Right hindlimb (tissue), 1 donor: ENCODE data around the gene CHCHD6.

Experiments
- DNase-seq: peaks from one replicate; pipeline ENCODE4 v3.0.0-alpha.2; 2018

The CHCHD6 gene

DNA sequence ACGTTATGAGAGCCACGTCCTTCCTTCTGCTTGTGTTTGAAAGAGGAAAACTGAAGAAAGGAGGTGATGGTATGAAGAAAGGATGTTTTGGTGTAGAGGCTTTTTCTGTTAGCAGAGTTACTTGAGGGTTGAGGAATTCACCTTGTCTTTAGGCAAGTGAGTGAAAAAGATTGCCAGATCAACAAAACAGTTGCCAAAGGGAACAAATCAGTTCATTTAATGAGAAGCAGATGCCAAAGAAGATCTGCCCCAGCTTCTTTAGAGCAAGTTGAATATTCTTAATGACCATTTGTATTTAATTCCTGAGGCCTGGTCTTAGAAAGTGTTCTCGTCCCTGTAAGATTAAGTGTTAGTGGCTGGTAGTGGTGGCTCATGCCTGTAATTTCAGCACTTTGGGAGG is 2.6 kb downstream of the CHCHD6 start:
- no peak for DNase-seq

DNA sequence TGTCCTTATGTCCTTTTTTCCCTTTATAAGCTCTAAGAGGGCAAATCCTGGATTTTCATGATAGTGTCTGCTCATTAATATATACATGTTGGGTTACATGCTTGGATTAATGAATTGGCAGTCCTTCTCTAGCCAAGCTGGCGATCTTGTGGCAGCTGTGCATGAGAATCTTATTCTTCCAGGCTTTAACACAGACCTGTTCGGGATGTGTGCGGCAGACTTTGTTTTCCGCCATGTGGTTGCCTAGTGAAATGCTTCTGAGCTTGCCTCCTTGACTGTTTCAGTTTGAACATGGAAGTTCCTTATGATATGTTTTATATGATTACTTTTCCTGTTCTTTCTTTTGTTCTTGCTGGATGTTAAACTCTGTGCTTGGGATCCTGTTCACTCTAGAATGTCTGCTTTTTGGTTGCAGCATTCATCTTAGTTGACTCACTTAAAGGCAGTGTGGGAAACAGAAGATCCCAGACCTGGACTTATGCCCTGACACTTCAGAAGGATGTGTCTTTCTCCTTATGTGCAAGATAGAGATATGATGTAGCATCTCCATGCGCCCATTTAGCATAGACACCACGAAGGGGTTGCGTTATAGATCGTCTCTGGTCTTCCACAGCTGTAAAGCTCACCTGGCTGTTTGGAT is 7.2 kb downstream of the CHCHD6 start:
- DNase-seq: no peak

DNA sequence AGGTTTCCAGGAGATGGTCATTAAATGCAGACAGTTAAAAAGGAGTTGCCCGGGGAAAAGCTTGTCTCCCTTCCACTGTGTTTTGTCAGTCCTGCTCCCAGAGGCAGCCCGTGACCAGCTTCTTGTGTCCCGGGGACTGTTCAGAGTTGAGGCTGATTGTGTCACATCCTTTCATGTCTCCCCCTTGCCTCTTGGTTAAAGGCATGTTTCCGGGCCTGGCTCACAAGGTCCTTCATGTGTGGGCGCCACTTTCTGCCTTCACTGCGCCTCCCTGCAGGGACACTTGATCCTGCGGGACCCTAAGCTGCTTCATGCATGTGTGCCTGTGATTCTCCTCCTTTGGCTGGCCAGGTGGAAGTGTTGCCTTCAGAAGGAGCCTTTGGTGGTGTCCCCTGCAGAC is 9.2 kb downstream of the CHCHD6 start:
- DNase-seq: no peak

DNA sequence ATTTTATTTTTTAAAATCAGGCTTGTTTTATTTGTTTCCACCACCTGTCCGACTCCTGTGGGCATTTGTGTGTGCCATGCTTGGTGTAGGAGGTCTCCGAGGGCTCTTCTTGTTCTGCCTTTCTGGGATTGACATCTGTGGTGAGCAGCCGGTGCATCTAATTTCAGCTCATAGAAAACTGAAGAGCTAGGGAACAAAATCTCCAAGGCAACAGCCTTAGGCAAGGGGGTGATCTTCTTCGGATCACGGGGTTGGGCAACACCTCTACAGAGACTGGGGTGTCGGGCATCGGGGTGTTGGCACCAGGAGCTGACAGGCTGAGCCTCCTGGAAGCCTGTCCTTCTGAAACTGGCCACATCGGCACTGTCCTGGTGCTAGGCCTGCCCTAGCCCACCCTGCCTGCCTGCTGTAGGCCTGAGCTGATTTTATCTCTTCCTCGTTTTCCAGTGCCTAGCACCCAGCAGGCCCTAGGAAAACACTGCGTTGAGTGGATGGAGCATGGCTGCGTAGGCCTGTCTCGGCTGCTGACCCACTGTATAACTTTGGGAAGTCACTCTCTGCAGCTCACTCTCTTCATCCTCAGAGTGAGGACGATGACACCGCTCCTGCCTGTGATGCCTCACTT is 10.3 kb downstream of the CHCHD6 start:
- no peak for DNase-seq

DNA sequence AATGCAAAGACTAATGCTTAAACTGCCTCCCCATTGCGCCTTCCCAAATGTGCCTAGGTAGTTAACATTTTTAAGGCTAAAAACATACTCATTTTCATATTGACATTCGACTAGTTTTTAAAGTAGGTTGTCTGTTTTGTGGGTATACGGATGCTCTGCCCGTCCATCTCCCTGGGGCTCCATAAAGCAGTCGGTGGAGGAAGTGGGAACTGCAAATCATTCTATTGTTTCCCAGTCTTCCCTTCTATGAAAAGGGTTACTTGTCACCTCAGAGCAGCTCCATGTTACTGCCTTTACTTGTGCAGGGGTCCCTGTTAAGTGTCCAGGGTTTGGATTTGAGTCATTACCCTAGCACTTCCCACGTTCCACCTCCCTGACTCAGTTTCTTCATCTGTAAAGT is 10.9 kb downstream of the CHCHD6 start:
- DNase-seq: no peak

DNA sequence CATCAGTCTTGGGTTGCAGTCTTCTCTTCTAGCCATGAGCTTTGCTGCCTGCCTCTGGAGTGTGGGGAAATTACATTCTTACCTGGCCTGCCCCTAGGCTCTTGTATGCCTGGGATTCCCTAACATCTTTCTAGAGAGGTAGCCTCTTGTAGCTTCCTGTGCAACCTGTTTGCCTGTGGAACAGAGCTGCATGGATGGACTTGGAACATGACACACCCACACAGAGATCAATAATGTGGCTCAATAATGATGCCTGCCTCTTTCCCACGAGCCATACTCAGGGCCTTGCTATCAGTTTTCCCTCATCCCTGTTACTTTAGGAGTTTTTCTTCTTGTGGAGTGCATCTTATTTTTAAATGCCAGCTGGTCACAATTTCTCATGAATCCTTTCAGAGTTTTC is 11.4 kb downstream of the CHCHD6 start:
- no peak for DNase-seq

DNA sequence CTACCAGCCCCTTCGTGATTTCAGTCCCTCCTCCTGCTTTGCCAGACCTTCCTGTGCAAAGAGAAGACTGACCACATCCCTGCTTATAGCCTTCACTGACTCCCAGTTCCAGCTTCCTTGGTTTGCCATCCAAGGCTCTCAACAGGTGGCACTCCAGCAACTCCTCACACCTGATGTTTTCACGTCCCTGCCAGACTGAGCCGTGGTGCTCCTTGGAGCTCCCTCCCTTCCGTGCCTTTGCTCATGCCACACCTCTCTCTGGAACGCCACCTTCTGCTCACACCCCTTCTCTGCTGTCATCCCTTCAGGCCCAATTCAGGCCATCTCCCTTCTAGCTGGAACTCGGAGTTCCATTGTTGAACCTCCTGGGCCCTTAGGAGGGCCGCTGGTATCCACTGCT is 12.0 kb downstream of the CHCHD6 start:
- no peak for DNase-seq

DNA sequence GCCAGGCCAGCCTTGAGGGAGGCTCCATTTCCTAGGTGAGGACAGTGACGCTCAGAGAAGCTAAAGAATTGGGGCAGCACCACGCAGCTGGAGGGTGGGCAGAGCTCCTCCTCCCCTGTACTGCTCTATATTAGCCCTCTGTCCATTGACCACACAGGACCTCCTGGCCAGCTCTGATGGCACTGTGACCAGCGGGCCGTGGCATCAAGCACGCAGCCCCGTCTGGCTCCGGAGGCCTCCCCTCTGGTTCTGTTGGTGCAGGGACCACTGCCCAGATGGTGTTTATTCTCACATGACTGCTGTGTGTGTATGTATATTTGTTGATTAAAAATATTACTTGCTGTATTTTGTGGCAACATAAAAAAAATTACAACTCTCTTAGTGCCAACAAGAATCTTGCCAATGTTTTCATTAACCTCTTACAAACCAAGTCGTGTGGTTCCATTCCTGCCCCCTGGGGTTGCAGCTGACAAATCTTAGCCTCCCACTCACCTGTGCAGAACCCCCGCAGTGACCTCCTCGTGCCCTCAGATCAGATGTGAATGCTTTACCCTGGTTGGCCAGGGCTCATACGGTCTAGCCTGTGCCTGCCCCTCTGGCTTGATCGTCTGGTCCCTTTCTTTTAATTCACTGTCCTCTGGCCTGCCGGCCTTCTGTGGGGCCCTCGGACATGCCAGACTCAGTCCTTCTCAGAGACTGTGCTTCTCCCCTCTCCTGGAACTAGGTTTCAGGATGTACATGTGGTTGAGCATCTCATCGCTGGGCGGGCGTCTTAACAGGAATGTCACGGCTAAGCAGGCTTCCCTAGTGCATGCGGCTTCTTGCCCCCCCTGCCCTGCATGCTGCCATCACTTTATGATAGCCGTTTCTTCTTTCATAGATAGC is 14.8 kb downstream of the CHCHD6 start:
- DNase-seq: no peak

DNA sequence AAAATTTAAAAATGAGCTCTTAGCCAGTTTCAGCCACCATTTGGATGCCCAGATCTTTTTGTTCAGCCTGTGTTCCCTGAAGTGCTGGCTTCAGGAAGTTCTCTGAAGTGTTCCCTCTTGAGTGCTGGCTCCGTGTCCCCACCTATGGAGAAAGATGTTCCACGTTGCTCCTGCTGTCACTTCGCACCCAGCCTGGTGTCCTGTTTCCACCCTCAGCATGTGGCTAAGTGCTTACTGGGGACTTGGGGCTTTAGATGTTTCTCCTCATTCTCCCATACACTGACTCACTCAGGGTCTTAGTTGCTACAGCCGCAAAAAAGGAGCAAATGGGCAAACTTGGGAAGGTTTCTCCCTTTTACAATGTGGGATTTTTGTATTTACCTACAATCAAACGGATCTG is 16.6 kb downstream of the CHCHD6 start:
- DNase-seq: no peak

DNA sequence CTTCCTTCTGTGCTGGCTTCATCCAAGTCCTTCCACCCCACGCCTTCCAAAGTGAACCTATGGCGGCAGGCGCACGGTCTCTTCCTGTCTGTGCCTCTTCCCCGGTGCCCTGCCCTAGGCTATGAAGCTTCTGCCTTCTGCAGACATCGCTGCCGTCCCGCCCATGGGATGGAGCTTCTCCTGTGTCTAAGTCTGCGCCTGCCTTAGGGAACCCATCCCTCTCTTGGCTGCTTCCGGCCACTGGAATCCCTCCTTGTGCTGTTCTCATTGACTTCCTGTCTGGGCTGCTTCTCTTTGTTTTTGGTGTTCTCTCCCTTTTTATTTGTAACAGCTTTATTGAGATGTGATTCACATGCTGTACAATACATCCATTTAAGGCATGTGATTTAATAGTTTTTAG is 17.2 kb downstream of the CHCHD6 start:
- DNase-seq: no peak

DNA sequence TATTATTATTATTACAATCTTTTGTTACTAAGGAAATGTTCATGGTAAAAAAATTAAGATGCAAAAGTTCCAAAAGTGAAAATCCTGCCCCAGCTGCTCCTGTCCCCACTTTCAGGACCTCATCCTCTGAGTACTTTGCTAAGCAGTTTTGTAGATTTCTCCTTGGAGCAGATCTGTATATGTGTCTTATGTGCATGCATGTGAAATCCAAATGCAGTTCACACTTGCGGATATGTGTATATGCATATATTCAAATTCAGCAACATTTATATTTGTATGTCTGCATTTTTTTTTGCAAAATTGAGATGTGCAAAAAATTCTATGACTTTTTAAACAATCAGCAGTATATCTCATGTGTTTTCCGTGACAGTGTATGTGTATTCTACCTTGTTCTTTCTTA is 19.2 kb downstream of the CHCHD6 start:
- no peak for DNase-seq

DNA sequence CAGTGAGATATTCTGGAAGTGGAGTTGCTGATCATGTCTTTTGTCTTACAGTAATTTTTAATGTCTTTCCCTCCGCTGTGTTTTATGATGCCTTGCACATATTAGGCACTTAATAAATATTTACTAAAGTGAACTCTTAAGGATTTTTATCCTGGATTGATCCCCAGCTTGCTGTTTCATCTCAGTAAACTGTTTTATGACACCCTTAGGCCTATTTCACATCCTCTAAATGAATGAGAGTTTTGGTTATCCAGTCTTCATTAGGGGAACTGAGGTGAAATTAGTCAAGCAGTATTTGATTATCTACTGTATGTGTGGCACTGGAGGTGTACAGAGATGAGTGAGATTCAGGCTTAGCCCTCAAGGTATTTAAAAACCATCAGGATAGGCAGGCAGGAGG is 19.8 kb downstream of the CHCHD6 start:
- DNase-seq: no peak

DNA sequence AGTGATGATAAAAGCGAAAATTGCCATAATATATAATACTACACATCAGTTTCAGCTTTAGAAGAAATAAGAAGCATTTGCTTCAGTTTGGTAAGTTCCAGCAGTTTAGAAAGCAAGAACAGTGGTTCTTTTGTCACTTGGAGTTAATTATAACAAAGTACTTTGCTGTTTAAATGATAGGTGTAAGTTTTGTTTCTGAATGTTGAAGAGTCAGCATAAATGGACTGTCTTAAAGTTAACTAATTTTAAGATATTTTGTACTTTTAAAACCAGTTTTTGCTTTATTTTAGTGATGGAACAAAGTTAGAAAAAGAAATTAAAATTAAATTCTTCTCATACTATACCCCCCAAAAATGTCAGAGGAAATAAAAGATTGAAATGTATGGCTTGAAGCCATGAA is 24.6 kb downstream of the CHCHD6 start:
- no peak for DNase-seq

DNA sequence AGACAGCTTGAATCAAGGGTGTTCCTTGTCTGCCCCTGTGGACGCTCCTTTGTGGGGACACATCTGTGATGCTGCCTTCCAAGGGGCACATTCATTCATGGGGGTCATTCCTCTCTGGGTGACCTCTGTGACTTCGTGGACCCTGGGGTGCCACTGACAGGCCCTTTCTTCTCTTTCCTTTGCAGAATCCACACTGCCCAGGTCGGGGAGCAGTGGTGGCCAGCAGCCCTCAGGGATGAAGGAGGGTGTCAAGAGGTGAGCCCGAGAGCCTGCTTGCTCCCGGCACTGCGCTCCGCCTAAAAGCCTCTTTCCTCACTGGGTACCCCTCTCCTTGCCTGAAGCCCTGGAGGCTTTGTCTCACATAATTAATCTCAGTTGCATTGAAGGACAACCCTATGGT is 26.3 kb downstream of the CHCHD6 start:
- no peak for DNase-seq

DNA sequence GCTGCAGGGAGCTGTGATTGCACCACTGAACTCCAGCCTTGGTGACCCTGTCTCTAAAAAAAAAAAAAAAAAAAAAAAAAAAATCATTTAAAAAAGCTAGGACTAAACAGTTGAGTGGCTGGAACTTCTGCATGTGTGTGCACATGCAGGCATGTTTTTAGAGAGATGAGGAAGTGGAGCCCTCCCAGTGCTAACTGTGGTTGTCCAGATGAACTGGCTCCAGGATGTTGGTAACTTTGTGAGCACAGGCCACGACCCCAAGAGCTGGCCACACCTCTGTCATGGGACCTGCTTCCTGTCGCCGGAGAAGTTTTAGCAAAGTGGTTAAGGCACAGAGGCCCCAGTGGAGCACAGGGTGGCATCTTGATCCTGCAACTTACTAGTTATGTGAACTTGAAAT is 27.0 kb downstream of the CHCHD6 start:
- DNase-seq: no peak

DNA sequence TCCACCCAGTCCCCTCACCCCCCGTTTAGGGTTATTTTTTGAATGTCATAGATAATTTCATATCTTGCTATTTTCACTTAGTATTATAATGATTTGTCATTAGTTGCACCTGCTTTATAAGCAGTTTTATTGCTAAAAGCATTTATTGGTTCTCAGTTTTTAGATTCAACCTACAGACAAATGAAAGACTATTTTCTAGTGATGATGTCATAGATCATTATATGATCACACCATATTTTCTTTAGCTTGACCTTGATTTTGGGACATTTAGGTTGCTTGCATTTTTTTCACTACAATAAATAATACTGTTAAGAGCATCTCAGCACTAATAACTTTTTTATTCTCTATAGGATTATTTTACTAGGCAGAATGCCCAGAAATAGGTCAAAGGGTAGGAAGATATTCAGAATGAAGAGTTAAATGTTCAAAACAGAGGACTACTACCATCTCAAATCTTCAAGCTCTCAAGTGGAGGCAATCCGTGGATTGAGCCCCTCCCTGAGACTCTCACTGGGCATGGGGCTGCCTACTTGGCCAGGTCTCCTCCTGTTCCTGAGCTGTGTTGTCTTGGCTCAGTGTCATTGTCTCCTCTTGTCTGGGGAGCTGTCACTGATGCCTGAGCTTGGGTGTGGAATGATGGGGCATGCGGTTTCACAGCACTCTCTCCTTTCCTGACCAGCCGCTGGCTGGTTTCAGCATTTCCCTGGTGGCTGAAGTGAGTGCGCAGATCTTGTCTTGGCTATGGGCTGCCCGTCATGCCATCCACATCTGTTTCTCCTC is 28.4 kb downstream of the CHCHD6 start:
- DNase-seq: no peak

DNA sequence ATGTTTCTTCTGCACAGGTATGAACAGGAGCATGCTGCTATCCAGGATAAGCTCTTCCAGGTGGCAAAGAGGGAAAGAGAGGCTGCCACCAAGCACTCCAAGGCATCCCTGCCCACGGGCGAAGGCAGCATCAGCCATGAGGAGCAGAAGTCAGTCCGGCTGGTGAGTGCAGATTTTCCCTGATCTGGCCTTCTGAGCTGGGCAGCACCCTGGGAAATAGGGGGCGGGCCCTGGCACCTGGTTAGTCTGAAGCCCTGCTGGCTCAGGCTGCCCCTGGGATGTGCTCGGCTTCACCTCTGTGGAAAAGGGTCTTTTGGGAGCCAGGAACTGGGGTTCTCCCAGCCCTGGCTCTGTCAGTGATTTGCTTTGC is 29.0 kb downstream of the CHCHD6 start:
- DNase-seq: no peak

DNA sequence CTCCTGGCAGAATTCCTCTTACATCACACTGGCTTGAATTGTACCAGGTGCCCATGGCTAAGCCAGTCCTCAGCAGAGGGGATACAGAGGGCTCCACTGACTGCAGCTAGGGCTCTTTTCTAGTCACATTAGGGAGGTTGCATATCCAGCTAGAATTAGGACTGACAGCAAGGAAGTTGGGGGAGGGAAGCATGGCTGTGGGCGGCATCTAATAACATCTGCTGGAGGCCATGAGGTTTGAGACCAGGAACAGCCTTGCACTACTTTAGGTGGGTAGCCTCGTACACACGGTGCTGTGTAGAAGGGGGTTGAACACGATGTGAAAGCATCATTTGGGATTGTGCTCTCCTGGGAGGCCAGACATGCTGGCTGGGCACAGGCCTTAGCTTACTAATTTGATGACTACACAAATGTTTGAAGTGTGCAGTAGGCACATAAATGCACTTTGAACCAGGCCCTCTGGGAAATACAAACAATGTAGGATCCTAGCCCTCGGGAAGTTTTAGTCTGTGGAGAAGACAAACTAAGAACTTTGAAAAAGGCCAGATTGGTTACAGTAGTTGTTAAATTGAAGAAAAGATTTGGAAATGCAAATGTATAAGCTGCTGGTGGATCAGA is 30.2 kb downstream of the CHCHD6 start:
- DNase-seq: no peak

DNA sequence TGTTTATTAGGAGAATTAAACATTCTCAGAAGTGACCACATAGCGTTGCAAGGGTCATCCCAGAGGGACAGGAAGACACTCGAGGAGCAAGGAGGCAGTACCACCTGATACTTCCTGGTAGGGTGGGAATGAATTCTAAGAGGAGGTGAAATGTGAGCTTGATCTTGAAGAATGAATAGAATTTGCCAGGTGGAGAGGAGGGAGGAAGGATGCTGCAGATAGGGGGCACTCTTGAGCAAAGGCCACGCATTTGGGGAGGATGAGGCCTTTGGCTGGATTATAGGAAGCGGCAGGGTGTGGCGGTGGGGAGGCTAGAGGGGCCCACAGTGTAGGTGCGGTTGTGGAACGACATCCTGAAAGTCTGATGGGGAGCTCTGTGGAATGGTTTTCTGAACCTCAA is 33.5 kb downstream of the CHCHD6 start:
- DNase-seq: no peak

DNA sequence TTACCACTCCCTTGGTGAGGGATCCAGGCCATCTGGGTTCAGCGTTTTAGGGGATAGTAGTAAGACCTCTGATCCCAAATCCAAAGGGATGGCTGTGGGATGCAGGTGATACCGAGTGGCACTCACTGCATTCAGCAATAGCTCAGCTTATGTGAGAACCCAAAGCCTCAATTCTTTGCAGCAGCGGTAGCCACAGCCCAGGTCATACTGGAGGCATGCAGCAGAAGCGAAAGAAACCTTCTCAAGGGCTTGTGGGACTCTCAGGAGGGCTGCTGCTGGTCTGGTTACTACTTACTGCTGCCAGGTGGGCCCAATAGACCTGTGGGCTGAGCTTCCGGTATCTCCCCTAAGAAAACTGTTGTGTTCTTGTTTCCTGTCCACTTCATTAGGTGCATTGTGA is 38.0 kb downstream of the CHCHD6 start:
- DNase-seq: no peak

DNA sequence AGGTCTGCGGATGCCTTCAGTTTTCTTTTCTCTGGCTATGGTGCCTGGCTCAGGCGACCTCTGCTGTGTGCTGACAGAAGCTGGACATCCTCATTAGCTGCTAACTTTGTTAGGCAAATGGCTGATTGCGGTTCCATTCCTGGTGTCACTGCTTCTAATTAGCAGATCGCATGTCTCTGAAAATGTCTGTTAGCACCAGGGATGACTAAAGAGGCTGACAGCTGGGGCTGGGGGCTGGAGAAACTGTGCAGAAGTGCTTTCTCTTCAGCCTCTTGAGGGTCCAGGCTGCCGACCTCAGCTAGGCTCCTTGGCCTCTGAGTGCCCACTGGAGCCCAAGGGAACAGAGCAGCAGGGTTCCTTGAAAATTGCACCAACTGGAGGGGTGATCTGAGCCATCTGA is 39.3 kb downstream of the CHCHD6 start:
- DNase-seq: no peak

DNA sequence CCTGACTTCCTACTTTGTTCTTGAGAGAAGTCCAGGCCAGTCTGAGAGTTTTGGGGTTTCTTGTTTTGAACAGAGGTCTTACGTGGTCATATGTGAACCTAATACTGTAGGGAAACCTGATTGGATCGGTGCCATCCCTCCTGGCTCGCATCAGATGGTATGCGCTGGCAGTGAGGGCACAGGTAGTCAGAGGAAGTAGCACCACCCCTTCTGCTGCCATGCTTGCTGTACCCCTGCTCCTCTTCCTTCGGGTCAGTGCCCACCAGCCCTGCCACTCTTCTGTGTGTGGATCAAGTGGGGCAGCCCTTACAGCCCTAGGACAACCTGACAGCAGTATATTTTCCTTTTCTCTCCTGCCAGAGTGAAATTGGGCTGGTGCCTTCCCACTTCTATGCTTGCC is 39.7 kb downstream of the CHCHD6 start:
- DNase-seq: no peak

DNA sequence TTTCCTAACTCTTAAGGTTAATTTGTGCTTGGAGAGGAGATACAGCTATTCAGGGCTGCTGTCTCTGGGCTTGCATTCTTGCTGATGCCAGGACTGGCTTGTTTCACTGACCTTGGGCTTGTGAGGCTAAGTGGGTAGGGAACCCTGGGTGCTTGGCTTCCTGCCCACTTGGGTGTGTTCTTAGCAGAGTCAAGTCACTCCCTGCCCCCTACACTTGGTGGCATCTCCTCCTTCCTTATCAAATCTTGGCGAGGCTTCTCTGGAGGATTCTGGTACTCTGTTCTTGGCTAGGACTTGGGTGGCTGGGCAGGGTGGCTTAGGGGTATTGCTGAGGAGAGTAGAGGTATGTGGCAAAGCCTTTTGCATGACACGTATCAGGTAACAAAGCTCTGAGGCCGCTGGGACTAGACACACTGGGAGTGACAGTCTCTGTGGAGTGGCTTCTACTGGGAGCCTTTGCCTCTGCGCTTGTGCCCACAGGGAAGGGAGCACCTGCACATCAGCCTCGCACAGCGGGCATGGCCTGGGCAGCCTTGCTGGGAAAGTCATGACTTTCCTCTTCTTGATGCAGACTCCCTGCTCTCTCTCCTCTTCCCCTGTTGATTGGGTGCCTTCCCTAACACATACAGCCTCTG is 41.8 kb downstream of the CHCHD6 start:
- no peak for DNase-seq
